ENCODE results near the gene GNPTG. TPM values are rescaled to one million over a fixed set of nuclear protein-coding genes. Genes with fewer than 3 reads are reported as not detected.

Gene GNPTG
- total and polyA plus RNA-seq, 8 donors: 30.0 to 87.9 (median 41.5) TPM

DNA sequence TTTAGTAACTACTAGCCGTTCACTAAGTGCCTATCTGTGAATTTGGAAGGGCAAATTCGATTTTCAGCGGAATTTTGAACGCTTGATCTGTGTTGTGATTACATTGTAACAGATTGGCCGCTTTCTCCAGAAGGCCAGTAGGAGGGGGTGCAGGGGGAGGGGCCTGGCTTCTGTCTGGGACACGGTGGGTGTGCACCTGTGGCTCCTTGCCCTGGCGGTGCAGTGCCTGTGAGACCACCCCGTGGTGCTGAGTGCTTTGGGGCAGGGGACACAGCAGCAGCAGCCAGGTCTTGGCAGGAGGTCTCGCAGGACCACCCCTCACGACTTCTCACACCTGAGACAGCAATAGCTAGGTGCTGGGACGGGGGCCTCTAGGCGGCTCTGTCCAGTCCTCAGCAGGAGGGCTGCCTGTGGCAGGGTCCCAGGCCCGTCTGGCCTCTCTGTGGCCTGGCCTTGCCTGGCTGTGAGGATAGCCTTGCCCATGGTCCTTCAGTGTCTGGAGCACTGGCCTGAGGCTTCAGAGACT is 40.5 kb upstream of the GNPTG start:
- Histone ChIP-seq H3K27me3 (no peaks in the 10 kb centered on the region), H3K27ac (peak overlapping the region; percentile 0 to 98 (median 15)), H3K4me3 (peak overlapping the region; percentile 79 to 97 (median 86)), H3K9me3 (no peaks in the 10 kb centered on the region), H3K4me1 (peaks cover 30 to 55% (median 48%) of the 10 kb centered on the region in 4 donors), H3K36me3 (peaks cover 25 to 41% (median 37%) of the 10 kb centered on the region in 4 donors)
- TF ChIP-seq EP300 (IDR thresholded peaks at IDR 0.05) (no peak), POLR2A (IDR thresholded peaks at IDR 0.05) (no peak), POLR2AphosphoS5 (IDR thresholded peaks at IDR 0.05) (no peak)
- TF ChIP-seq, protein P1, sequence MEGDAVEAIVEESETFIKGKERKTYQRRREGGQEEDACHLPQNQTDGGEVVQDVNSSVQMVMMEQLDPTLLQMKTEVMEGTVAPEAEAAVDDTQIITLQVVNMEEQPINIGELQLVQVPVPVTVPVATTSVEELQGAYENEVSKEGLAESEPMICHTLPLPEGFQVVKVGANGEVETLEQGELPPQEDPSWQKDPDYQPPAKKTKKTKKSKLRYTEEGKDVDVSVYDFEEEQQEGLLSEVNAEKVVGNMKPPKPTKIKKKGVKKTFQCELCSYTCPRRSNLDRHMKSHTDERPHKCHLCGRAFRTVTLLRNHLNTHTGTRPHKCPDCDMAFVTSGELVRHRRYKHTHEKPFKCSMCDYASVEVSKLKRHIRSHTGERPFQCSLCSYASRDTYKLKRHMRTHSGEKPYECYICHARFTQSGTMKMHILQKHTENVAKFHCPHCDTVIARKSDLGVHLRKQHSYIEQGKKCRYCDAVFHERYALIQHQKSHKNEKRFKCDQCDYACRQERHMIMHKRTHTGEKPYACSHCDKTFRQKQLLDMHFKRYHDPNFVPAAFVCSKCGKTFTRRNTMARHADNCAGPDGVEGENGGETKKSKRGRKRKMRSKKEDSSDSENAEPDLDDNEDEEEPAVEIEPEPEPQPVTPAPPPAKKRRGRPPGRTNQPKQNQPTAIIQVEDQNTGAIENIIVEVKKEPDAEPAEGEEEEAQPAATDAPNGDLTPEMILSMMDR (IDR thresholded peaks at IDR 0.05): no peak
- DNase-seq: no peak
- intact Hi-C loops (cut with DNase I; ENCODE audit: low total_unique reads): no loop called here
- 4 to 14% (median 10%) methylated on average over 8 to 13 of the region's 13 CpGs for WGBS, 5 donors

GRCh38 chr16:1311738-1312466 is 39.8 kb upstream of the GNPTG start:
- Histone ChIP-seq H3K36me3 (peaks cover 31 to 47% (median 44%) of the 10 kb centered on the region in 4 donors), H3K4me1 (peaks cover 30 to 55% (median 48%) of the 10 kb centered on the region in 4 donors)
- WGBS, 5 donors: 14 to 27% (median 23%) methylated on average over 7 to 35 of the region's 35 CpGs

DNA sequence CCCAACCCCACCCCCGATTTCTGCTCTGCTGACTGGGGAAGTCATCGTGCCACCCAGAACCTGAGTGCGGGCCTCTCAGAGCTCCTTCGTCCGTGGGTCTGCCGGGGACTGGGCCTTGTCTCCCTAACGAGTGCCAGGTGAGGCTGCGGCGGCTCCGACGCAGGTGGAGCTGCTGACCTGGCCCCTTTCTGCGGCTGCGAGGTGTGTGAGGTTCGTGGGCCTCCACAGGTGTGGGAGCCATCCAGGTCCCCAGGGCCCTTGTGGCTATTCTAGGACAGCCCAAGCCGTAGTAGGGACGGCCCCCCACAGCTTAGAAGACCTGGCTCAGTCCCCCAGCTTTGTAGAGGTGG is 39.3 kb upstream of the GNPTG start:
- intact Hi-C loops (cut with DNase I; ENCODE audit: low total_unique reads): no loop called here
- Histone ChIP-seq H3K36me3 (peaks cover 37 to 53% (median 49%) of the 10 kb centered on the region in 4 donors), H3K4me3 (peak overlapping the region in 3 of 4 donors; percentile 79 to 97 (median 84)), H3K27me3 (no peaks in the 10 kb centered on the region), H3K27ac (no peak overlapping the region), H3K4me1 (peaks cover 30 to 55% (median 48%) of the 10 kb centered on the region in 4 donors), H3K9me3 (no peaks in the 10 kb centered on the region)
- no peak for TF ChIP-seq POLR2A (IDR thresholded peaks at IDR 0.05)
- no peak for TF ChIP-seq EP300 (IDR thresholded peaks at IDR 0.05)
- WGBS, 5 donors: 52 to 78% (median 65%) methylated on average over 2 to 16 of the region's 16 CpGs
- DNase-seq: no peak

More at GRCh38 chr16:1311738-1312466, 39.8 kb upstream of the GNPTG start:
- Histone ChIP-seq H3K27me3 (no peaks in the 10 kb centered on the region), H3K27ac (peak overlapping the region; percentile 0 to 98 (median 15)), H3K4me3 (peak overlapping the region; percentile 79 to 97 (median 86)), H3K9me3 (no peaks in the 10 kb centered on the region)
- intact Hi-C loops (cut with DNase I; ENCODE audit: low total_unique reads): no loop called here
- TF ChIP-seq, protein P1 (IDR thresholded peaks at IDR 0.05): no peak
- no peak for TF ChIP-seq POLR2A (IDR thresholded peaks at IDR 0.05)
- no peak for TF ChIP-seq EP300 (IDR thresholded peaks at IDR 0.05)
- TF ChIP-seq POLR2AphosphoS5 (IDR thresholded peaks at IDR 0.05): no peak
- peak in 1 of 2 donors; percentile 64 for DNase-seq

- Histone ChIP-seq H3K9me3 (no peaks in the 10 kb centered on the region), H3K36me3 (peaks cover 41 to 57% (median 54%) of the 10 kb centered on the region in 4 donors), H3K27ac (no peak overlapping the region), H3K4me3 (peak overlapping the region in 1 of 4 donors; percentile 84), H3K4me1 (peaks cover 30 to 53% (median 48%) of the 10 kb centered on the region in 4 donors), H3K27me3 (no peaks in the 10 kb centered on the region)
- DNase-seq: no peak
- TF ChIP-seq POLR2A (IDR thresholded peaks at IDR 0.05) (no peak), EP300 (IDR thresholded peaks at IDR 0.05) (no peak), POLR2AphosphoS5 (IDR thresholded peaks at IDR 0.05) (no peak)
- TF ChIP-seq, protein P1 (IDR thresholded peaks at IDR 0.05): no peak
- intact Hi-C loops (cut with DNase I; ENCODE audit: low total_unique reads): no loop called here
- WGBS, 5 donors: 86 to 89% (median 89%) methylated on average over 13 to 15 of the region's 15 CpGs
Observed at GRCh38 chr16:1312903-1313302, 38.8 kb upstream of the GNPTG start.
